Measurements from ENCODE around the gene ZBTB8OS. TPM values are rescaled to one million over a fixed set of nuclear protein-coding genes. Genes with fewer than 3 reads are reported as not detected.

Gene ZBTB8OS
- total RNA-seq, 3 donors from 2014 or later: 40.4 to 45.4 (median 40.9) TPM

GRCh38 chr1:32686387-32686786, 36.0 kb upstream of the ZBTB8OS start:
- no peak for TF ChIP-seq CTCF (IDR thresholded peaks at IDR 0.05)
- no peaks in the 10 kb centered on the region for H3K9me3 ChIP-seq
- no peaks in the 10 kb centered on the region for H3K36me3 ChIP-seq (ENCODE audit: low read depth)
- H3K4me3 ChIP-seq: no peak overlapping the region
- DNase-seq (no peak), ATAC-seq (no peak)
- peaks cover 21% of the 10 kb centered on the region for H3K4me1 ChIP-seq (ENCODE audit: low read depth)
- intact Hi-C loops (cut with DNase I, micrococcal nuclease): no loop called here

- DNase-seq (no peak), ATAC-seq (no peak)
- Histone ChIP-seq H3K9me3 (no peaks in the 10 kb centered on the region), H3K4me1 (ENCODE audit: low read depth) (peaks cover 26% of the 10 kb centered on the region), H3K36me3 (ENCODE audit: low read depth) (peaks cover 2% of the 10 kb centered on the region), H3K4me3 (no peak overlapping the region)
- intact Hi-C loops (cut with DNase I, micrococcal nuclease): no loop called here
- no peak for TF ChIP-seq CTCF (IDR thresholded peaks at IDR 0.05)
Observed at GRCh38 chr1:32685498-32685897, 35.1 kb upstream of the ZBTB8OS start.

DNA sequence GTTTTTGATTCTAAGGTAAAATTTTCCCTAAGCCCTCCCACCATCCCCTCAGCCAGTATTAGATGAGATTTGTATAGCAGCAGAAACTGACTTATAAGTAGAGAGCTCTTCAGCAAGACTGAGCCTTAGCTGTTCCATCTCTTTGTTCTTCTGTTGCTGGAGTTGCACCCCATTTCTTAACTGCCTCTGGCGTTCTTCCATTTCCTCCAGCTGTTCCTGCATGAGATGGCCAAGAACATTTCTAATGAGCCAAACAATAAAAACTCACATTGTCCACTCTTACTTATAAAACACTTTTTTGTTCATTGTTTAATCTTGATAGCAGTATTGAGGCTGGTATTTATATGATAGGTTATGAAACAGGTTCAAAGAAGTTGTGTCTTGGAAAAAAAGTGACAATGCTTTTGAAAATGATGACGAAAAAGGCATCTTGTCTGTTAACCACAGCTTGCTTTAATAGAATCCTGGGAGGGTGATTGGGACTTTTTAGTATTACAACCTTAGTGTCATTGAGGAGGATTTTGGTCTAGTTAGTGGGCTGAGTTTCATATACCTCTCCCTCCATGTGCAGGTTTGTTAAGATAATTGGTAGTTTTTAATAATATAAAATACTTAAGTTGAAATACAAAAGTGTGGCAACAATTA, 33.9 kb upstream of the ZBTB8OS start:
- no peak for TF ChIP-seq CTCF (IDR thresholded peaks at IDR 0.05)
- intact Hi-C loops (cut with DNase I, micrococcal nuclease): no loop called here
- Histone ChIP-seq H3K36me3 (ENCODE audit: low read depth) (peaks cover 2% of the 10 kb centered on the region), H3K9me3 (no peaks in the 10 kb centered on the region), H3K4me1 (ENCODE audit: low read depth) (peaks cover 26% of the 10 kb centered on the region), H3K4me3 (no peak overlapping the region)
- DNase-seq (peak in 1 of 3 donors; percentile 71), ATAC-seq (peak; percentile 66)

GRCh38 chr1:32683397-32683796, 33.0 kb upstream of the ZBTB8OS start:
- DNase-seq (no peak), ATAC-seq (no peak)
- Histone ChIP-seq H3K36me3 (ENCODE audit: low read depth) (peaks cover 2% of the 10 kb centered on the region), H3K9me3 (no peaks in the 10 kb centered on the region), H3K4me3 (no peak overlapping the region), H3K4me1 (ENCODE audit: low read depth) (peaks cover 26% of the 10 kb centered on the region)
- TF ChIP-seq CTCF (IDR thresholded peaks at IDR 0.05): no peak
- intact Hi-C loops (cut with DNase I, micrococcal nuclease): no loop called here

DNA sequence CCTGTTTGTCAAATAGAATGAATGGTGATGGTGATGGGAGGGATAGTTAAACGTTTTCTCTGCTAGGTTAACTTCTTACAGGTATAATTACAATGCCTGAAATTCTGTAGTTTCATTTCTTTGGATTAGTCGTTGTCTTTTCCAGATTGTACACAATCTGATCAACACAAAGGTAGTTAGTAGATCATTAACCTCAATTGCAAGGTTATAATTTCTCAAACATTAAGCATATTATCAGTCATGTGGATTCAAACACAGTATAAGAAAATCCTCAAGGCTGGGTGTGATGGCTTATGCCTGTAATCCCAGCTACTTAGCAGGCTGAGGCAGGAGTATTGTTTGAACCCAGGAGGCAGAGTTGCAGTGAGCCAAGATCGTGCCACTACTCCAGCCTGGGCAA, 31.6 kb upstream of the ZBTB8OS start:
- no peak overlapping the region for H3K4me3 ChIP-seq
- ATAC-seq (peak; percentile 12), DNase-seq (no peak)
- intact Hi-C loops (cut with DNase I, micrococcal nuclease): no loop called here
- peaks cover 2% of the 10 kb centered on the region for H3K36me3 ChIP-seq (ENCODE audit: low read depth)
- no peaks in the 10 kb centered on the region for H3K9me3 ChIP-seq
- H3K4me1 ChIP-seq (ENCODE audit: low read depth): peaks cover 26% of the 10 kb centered on the region
- no peak for TF ChIP-seq CTCF (IDR thresholded peaks at IDR 0.05)

GRCh38 chr1:32681509-32681908, 31.2 kb upstream of the ZBTB8OS start:
- ATAC-seq (peak; percentile 26), DNase-seq (no peak)
- H3K4me1 ChIP-seq (ENCODE audit: low read depth): peaks cover 26% of the 10 kb centered on the region
- TF ChIP-seq CTCF (IDR thresholded peaks at IDR 0.05): no peak
- peaks cover 2% of the 10 kb centered on the region for H3K36me3 ChIP-seq (ENCODE audit: low read depth)
- no peaks in the 10 kb centered on the region for H3K9me3 ChIP-seq
- intact Hi-C loops (cut with DNase I, micrococcal nuclease): no loop called here
- no peak overlapping the region for H3K4me3 ChIP-seq

Measured in mucosa of descending colon (tissue), 3 donors.